ENCODE measurements around the gene TYRO3.

The TYRO3 gene

GRCh38 chr15:41573396-41573795 lies 14.4 kb downstream of the TYRO3 start:
- no peak for DNase-seq (ENCODE audit: low read depth in 1 of 2, low spot score in 1 of 2)
- H3K27me3 ChIP-seq (ENCODE audit: insufficient read depth, poor library complexity, severe bottlenecking): no peaks in the 10 kb centered on the region
- no peak overlapping the region for H3K27ac ChIP-seq (replicated peaks)
- TF ChIP-seq, protein P1, sequence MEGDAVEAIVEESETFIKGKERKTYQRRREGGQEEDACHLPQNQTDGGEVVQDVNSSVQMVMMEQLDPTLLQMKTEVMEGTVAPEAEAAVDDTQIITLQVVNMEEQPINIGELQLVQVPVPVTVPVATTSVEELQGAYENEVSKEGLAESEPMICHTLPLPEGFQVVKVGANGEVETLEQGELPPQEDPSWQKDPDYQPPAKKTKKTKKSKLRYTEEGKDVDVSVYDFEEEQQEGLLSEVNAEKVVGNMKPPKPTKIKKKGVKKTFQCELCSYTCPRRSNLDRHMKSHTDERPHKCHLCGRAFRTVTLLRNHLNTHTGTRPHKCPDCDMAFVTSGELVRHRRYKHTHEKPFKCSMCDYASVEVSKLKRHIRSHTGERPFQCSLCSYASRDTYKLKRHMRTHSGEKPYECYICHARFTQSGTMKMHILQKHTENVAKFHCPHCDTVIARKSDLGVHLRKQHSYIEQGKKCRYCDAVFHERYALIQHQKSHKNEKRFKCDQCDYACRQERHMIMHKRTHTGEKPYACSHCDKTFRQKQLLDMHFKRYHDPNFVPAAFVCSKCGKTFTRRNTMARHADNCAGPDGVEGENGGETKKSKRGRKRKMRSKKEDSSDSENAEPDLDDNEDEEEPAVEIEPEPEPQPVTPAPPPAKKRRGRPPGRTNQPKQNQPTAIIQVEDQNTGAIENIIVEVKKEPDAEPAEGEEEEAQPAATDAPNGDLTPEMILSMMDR (IDR thresholded peaks at IDR 0.05; ENCODE audit: insufficient read depth, low read length): no peak
- TF ChIP-seq POLR2AphosphoS5 (IDR thresholded peaks at IDR 0.05; ENCODE audit: low read depth): no peak
- no peak for TF ChIP-seq GABPA (IDR thresholded peaks at IDR 0.05; ENCODE audit: low read depth)
- TF ChIP-seq REST (IDR thresholded peaks at IDR 0.05; ENCODE audit: insufficient replicate concordance, low read depth): no peak
- no peak for TF ChIP-seq SPI1 (IDR thresholded peaks at IDR 0.05; ENCODE audit: borderline replicate concordance, low read depth)
- no peak overlapping the region for H3K4me3 ChIP-seq (replicated peaks; ENCODE audit: insufficient read depth, low read length)

- H3K4me3 ChIP-seq (replicated peaks; ENCODE audit: insufficient read depth, low read length): no peak overlapping the region
- no peaks in the 10 kb centered on the region for H3K27me3 ChIP-seq (ENCODE audit: insufficient read depth, poor library complexity, severe bottlenecking)
- no peak overlapping the region for H3K27ac ChIP-seq (replicated peaks)
- no peak for DNase-seq (ENCODE audit: low read depth in 1 of 2, low spot score in 1 of 2)
- TF ChIP-seq SPI1 (IDR thresholded peaks at IDR 0.05; ENCODE audit: borderline replicate concordance, low read depth) (no peak), GABPA (IDR thresholded peaks at IDR 0.05; ENCODE audit: low read depth) (no peak), REST (IDR thresholded peaks at IDR 0.05; ENCODE audit: insufficient replicate concordance, low read depth) (no peak)
Observed at GRCh38 chr15:41574158-41574557, 15.1 kb downstream of the TYRO3 start.

DNA sequence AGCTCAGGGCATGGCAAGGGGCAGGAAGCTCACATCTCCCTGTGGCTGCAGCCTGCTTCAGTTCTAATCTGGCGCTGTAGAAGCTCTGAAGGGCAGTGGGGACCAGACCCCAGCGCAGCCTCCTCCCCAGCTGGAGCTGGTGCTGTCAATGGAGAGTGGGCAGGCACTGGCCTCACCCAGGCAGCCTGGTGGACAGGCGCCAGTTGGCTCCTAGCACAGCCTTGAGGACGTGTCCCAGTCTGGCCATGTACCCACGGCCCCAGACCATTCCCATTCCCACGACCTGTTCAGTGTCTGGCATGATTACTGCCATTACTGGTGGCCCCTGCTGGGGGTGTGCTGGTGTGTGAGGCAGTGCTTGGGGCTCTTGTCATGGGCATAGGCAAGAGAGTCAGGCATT lies 16.3 kb downstream of the TYRO3 start:
- Histone ChIP-seq H3K27ac (replicated peaks) (no peak overlapping the region), H3K4me3 (replicated peaks; ENCODE audit: insufficient read depth, low read length) (no peak overlapping the region)

More for the DNA sequence above, 16.3 kb downstream of the TYRO3 start:
- H3K27me3 ChIP-seq (ENCODE audit: insufficient read depth, poor library complexity, severe bottlenecking): no peaks in the 10 kb centered on the region
- DNase-seq (ENCODE audit: low read depth in 1 of 2, low spot score in 1 of 2): no peak
- TF ChIP-seq, protein P1 (IDR thresholded peaks at IDR 0.05; ENCODE audit: insufficient read depth, low read length): no peak
- no peak for TF ChIP-seq POLR2AphosphoS5 (IDR thresholded peaks at IDR 0.05; ENCODE audit: low read depth)
- TF ChIP-seq REST (IDR thresholded peaks at IDR 0.05; ENCODE audit: insufficient replicate concordance, low read depth): no peak
- TF ChIP-seq GABPA (IDR thresholded peaks at IDR 0.05; ENCODE audit: low read depth): no peak
- no peak for TF ChIP-seq SPI1 (IDR thresholded peaks at IDR 0.05; ENCODE audit: borderline replicate concordance, low read depth)

Measured in HL-60 (cell line).